Cerebellar nuclear complex (tissue), 1 donor: ENCODE results near the gene ZNF121.

Experiments
- DNase-seq, 2 experiments: peaks; one replicate each; lab custom pipeline; 2025; lab: John Stamatoyannopoulos, UW

The ZNF121 gene

GRCh38 chr19:9538183-9539058 lies 45.9 kb downstream of the ZNF121 start, which contains the start of gene ZNF426:
Gene ZNF426 (minus strand): TSS chr19:9538645. CDS start chr19:9536232, 2,413 bp downstream.
- peak in 1 of 2 experiments; percentile 32 for DNase-seq

- no peak for DNase-seq
These were observed 48.4 kb downstream of the ZNF121 start for GRCh38 chr19:9535934-9536333.

GRCh38 chr19:9531933-9532332 lies 52.4 kb downstream of the ZNF121 start:
- DNase-seq: no peak

GRCh38 chr19:9528757-9529336 lies 55.5 kb downstream of the ZNF121 start:
- no peak for DNase-seq

GRCh38 chr19:9523885-9524474 lies 60.3 kb downstream of the ZNF121 start:
- DNase-seq: no peak
